GM19372 (cell line): ENCODE data around the gene CRB1.
"Not testable (repeated sequence)": the region's sequence is repeated elsewhere in the genome, so short reads cannot be mapped to it uniquely, and the experiment has no call there.

Source experiments
- ATAC-seq: cut with Tn5 transposase; IDR thresholded peaks from one replicate; pipeline ENCODE4 v1.9.1; 2021; ENCODE audit warnings: mild to moderate bottlenecking, low read depth, moderate library complexity; ENCODE audit not compliant: unreplicated experiment

The CRB1 gene

DNA sequence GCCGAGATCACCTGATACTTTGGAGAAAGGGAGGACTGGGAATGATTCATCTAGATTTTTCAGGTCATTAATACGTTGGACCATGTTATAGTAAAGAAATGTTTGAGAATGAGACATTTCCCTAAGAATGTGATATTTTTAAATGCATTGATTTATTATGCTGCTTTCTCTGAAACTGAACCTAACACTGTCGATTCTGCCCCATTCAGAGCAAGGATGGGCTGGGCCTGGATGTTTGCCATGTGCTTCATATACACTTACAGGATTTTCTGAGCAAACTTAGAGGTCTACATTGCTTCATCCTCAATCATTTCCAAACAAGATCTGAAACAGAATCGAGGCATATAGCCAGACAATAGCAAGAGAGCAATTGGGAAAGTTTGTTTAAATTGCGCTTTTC, 183.3 kb downstream of the CRB1 start:
- ATAC-seq = no peak

DNA sequence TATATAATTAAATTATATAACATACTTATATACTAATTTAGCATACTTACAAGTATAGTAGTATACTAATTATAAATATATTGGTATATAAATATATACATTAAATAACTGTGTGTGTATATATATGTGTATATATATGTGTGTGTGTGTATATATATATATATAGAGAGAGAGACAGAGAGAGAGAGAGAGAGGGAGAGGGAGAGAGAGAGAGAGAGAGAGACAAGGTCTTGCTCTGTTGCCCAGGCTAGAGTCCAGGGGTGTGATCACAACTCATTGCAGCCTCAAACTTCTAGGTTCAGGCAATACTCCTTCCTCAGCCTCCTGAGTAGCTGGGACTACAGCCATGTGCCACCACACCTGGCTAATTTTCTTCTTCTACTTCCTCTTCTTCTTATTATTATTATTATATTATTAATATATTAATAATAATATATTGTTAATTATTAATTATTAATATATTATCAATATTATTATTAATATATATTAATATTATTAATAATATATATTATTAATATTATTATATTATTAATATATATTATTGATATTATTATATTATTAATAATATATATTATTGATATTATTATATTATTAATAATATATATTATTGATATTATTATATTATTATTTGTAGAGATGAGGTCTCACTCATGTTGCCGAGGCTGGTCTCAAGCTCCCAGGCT, 185.5 kb downstream of the CRB1 start:
- ATAC-seq = no peak

DNA sequence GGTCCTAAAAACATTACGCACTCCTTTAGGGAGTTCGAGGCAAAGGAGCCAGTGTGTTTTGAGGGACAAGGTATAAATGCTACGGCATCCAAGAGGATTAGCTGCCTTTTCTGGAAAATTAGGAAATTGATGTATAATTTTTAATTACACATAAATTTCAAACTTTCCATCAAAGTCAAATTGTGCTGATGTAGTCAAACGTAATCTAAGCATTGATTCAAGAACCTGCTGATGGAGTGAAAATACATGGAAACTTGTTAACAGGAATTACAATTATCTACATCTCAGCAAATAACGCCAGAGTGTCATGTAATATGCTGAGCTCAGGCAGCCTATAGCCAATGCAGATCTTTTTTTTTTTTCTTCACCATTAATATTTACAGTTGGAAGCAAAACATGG, 194.5 kb downstream of the CRB1 start:
- no peak for ATAC-seq

DNA sequence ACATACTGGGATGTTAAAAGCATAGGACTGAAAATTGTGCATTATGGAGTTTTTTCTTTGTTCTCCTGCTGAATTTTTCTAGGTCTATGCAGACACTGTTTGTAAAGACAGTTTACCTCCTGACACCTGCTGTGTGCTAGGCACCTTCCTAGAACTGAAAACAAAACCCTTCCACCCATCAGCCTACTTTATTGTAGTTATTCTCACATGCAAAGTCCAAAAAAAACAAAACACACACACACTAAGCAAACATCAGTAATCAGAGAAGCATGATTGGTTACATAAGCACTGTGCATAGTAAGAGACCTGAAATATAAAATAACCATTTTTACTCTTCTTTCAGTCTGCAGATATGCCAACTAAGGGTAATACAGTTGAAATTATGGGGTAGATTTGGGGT, 195.1 kb downstream of the CRB1 start:
- no peak for ATAC-seq

DNA sequence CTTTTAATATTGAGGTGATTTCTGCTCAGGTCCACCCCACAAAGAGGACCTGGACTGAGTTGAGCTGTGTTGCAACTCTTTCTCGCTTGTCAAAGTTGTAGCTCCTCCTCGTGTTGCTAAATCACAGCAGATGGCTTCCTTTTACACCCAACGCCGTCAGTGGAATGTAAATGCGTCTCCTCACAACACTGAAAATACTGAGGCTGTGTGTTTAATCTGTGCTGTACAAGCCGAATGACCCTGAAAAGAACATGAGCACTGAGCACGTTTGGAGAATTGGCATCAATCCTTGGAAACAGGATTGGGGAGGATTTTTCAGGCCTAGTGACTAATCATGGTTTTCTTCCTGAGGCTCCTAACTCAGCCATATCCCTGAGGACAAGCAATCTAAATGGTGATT, 196.0 kb downstream of the CRB1 start:
- no peak for ATAC-seq

DNA sequence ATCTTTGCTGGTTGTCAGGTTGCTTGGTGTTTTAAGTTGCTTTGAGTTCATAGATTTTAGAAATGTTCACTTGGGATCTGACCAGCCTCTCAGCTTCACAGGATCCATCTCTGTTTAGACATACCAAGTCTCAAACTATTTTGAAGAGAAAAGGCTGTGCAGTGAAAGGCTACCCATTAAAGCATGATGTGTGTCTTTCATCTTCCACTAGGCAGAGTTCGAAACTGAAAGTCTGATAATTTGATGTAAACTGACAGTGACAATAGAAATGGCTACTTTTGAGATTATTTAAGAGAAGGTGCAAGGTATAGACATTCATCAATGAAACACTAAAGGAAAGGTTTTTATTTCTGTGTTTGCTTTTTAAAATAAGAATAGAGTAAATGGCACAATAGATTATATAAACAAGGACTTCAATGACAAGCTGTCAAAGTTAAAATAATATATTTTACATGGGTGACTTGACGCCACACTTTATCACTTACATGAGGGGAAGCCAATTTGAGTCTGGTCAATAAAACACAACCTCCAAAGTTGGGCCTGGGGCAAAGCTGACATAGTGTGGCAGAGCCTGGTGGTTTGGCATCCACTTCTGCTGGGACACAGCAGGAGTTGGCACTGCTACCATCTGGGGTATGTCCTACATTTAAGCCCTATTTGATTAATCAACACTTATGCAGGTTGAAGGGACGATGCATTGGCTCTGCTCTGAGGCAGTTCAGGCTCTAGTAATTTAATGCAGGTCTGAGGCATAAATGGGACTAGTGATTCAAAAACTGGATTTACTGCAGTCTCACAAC, 197.7 kb downstream of the CRB1 start:
- ATAC-seq = no peak

DNA sequence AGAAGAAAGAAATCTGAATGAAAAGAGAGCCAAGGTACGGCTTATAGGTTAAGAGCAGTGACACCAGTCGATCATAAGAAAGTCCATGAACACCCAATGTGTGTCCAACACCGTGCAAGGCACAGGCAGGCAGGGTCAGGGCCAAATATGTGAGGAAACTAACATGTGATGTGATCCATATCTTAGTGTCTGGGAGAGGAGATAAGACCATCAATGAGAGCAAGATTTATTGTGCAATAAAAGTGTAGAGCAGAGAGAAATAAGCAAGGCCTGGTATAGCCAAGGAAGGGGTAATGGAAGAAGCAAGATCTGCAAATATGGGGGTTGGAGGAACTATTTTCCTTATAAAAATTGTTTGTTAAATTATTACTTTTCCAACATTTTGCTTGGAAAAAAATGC, 198.8 kb downstream of the CRB1 start:
- ATAC-seq = no peak

DNA sequence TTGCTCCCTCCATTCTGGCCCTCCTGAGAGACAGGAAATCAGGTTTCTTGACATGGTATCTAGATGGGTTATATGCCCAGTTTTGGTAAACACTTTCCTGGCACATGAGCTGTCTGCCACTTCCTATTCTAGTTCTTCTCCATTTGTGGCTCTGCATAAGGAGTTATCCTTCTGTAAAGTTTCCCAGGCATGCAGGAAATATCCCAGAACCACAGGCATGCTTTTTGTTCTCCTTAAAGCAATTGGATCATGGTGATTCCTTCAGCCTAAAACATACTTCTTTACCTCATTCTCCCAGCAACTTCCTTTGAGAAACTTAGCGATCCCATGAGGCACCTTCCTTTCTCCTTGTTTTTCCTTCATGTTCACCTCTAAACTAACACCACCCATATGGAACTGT, 199.8 kb downstream of the CRB1 start:
- no peak for ATAC-seq

DNA sequence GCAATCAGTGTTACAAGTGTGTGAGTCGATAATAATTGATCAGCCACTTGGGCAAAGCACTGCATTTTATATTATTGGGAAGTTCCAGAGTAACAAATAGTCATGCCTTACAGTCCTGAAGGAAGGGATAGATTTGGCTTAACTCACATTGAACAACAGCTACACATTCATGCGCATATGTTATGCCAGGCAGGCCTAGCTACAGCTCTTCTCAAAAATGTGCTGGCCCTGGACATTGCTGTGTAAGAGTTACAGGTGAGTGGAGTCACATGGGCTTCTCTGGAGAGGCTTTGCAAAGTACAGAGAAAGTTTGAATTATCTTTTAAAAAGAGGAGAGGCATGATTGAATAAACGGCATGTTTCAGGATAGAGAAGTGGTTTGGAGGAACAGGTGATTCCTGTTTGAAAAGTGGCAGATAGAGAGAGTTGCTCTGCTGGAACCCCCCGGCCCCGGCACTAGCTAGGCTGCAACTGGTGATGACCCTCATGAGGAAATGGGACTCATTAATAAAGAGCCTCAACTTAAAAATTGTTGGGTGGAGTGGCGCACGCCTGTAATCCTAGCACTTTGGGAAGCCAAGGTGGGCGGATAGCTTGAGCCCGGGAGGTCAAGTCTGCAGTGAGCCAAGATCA, 200.6 kb downstream of the CRB1 start:
- no peak for ATAC-seq

DNA sequence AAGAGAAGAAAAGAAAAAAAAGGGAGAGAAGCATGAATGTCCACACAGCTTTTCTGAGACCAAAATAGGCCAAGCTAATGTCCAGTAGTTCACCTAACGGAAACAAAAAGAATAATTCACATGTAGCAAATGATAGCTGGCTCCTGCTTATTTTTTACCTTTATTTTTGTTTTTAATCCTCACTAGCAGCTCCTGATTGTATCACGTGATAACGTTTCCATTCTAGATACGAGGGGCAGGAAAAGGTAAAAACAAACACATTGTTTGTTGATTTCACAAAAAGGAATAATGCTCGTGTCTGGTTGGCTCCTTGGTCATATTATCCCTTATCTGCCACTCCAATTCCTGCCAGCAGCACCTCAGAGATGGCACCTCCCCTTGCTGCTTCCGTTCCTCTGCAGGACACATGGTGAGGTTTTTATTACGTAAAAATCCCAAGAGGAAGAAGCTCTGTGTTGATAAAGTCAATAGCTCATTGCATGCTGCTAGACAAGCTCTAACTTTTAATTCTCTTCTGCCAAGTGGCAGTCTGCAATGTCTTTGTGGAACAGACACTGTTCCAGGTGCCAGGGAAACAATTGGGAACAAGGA, 201.7 kb downstream of the CRB1 start:
- ATAC-seq = no peak

DNA sequence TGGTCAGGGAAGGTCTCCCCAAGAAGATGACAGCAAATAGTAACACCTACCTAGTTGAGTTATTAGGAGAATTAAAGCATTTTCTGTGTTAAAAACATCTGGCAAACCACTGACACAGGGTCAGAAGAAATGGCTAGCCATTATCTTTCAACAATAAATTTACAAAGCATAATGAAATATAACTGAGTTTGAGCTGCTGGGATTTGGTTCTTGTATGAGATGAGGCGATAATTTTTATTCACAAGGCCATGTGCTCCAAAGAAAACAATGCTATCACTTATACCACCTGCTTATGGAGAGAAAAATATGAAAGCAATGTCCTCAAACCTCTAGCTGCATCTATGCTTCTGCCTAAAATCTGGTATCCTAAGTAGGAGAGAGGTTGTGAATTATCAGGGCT, 202.3 kb downstream of the CRB1 start:
- no peak for ATAC-seq

DNA sequence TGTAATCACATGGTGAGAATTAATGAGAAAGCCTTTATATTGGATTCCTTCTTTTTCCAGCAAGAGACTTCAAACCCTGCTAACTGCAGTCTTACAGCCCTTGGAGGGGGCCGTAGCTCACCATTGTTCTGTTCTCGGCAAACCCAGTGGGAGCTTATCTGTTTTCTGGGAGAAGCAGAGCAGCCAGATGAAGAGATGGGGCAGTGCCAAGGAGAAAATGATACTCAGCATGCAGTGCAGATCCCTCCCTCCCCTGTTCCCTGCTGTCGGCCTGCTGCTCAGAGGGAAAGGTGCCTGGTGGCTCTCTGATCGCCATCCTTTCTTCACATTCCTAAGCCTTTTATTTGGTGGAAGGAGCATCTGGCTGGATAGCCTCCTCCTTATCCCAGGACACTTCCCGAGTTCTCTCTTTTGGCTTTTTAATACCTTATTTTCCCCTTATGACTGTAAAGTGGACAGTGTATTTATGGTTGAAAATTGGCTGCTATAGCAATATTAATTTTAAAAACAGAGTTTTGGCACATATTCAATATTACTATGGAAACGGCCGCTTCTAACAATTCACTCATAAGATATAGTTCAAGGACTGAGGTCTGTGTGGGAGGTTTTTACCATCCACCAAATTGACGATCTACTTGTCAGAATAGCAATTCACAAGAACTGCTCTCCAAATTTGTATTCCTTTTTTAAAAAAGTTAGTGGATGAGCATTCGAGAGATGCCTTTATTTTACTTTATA, 203.4 kb downstream of the CRB1 start:
- ATAC-seq = no peak

DNA sequence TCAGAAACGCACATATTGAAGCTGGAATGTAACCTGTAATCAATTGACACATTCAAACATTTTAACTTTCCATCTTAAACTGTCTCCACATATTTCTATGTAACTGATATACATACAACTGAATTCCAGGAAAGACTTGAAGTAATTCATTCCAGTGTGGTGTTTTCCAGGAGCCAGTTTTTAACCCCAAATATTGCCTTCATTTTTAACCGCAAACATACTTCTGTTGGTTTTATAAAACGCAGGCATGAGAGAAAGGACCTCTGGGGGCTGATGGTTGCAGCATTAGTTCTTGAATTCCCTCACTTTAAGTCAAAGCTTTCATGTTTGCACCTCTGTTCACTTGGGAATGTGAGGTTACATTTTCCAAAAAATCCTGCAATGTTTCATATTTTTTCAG, 204.1 kb downstream of the CRB1 start:
- ATAC-seq = no peak

DNA sequence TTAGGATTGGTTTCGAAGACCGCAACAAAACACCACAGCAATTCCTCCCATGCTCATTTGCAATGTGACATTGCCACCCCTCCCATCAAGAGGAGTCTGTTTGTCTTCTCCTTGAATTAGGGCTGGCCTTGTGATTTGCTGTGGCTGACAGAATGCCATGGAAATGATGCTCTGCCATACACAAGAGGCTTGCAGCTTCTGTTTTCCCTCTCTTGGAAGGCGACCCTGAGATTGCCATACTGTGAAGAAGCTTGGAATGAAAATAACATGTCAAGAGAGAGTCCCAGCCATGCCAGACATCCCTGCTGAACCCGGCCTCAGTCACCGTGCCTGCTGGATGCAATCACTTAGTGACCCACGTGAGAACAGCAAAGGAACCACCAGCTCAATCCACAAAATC, 212.4 kb downstream of the CRB1 start:
- no peak for ATAC-seq

DNA sequence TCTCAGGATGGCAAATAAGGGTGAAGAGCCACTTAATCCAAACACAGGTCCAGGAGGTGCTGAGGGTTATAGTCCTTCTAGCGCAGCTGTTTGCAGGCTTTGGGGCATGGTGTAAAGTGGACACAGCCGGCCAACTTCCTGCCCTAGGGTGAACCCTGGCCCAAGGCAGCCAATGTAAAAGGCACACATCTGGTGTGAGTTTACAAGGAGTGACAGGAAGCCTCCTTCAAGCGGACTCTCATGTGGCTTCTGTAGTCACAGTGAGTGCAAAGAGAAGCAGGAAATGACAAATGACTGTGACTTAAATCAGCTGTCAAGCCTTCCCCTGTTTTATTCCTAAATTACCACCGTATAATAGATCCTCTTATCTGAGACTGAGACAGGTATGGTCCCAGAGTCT, 213.0 kb downstream of the CRB1 start:
- no peak for ATAC-seq

DNA sequence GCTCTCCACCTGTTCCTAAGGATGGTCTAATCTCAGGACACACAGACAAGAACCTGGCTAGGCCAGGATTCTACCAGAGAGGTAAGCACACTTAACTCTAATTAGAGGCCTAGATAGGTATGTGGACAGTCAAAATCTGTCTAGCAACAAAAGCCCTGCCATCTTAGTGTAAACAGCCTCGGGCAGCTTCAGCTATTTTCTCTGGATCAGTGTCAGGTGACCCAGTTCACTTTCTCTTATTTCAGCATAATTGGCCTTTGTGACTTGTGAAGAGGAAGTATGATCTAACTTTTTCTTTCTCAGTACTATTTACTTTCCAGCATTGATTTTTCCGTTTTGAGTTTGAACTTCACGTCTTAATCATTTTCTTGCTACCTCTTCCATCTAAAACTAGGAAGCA, 217.7 kb downstream of the CRB1 start:
- ATAC-seq = no peak

DNA sequence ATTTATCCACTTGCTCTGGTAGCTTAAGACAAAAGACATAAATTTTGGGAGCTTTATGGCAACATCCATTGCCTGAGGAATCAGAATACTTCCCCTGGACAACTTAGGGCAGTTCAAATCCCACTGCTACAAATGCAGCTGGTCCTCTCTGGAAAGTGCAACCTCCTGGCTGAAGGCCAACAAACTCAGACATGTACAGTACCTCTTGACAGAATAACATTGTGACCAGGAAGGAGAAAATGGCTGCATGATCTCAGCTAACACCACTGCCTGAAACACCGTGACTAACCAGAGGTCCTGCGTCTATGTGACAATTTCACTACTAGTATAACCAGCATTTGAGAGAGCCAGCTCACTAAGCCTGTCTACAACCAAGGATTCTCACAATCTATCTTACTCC, 218.9 kb downstream of the CRB1 start:
- no peak for ATAC-seq

DNA sequence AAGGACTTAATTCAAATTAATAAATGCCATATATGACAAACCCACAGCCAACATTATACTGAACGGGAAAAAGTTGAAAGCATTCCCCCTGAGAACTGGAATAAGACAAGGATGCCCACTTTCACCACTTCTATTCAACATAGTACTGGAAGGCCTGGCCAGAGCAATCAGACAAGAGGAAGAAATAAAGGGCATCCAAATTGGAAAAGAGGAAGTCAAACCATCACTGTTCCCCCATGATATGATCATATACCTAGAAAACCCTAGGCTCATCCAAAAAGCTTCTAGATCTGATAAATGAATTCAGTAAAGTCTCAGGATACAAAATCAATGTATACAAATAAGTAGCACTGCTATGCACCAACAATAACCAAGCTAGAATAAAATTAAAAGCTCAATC, 223.5 kb downstream of the CRB1 start:
- not testable (repeated sequence) for ATAC-seq

DNA sequence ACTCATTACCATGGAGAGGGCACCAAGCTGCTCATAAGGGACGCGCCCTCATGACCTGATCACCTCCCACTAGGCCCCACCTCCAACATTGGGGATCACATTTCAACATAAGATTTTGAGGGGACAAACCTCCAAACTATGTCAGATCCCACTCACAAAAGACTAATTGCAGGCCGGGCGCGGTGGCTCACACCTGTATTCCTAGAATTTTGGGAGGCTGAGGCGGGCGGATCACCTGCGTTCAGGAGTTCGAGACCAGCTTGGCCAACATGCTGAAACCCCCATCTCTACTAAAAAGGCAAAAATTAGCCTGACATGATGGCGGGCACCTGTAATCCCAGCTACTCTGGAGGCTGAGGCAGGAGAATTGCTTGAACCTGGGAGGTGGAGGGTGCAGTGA, 228.7 kb downstream of the CRB1 start:
- no peak for ATAC-seq

DNA sequence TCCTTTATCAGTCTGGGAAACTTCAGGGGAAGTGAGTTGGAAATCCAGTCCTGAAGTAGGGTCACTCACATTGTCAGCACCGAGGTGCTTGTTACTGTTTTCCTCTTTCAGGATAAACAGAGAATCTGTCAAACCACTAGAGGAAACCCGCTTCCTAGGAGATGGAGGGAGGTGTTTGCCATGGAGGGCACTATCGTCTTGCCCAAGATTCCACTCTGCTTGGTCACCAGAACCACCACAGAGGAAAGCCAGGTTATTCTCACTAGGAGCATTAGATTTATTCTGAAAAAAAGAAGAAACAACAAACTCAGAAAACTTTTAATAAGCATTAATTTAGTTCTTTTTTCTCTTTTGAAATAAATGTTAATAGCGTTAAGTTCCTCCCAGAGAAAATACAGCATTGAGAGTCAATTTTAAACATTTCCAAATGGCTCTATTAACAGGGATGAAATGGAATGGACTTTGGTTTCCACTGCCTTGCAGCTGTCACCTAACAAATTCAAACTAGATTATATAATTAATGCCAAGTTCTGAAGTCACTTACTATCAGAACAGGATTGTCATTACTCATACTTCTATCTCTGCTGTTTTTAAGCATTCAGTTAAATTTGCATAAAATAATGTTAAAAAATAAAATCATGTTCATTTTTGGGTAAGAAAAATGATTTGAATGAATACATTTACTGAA, 242.8 kb downstream of the CRB1 start:
- ATAC-seq = no peak
